Muscle of leg (tissue), 16 donors: Measurements from ENCODE around the gene SYNJ2. TPM values are rescaled to one million over a fixed set of nuclear protein-coding genes. Genes with fewer than 3 reads are reported as not detected.
"Not testable (repeated sequence)": the region's sequence is repeated elsewhere in the genome, so short reads cannot be mapped to it uniquely, and the experiment has no call there.

Source experiments
- DNase-seq: peaks from one replicate; pipeline ENCODE4 v3.0.0; 2013
- H3K27ac ChIP-seq: one replicate; pipeline ENCODE4 v1.5.1; 2013; ENCODE audit warnings: mild to moderate bottlenecking, low read length, control low read depth
- H3K27me3 ChIP-seq: one replicate; pipeline ENCODE4 v1.6.1; 2013; ENCODE audit warnings: low read length; ENCODE audit not compliant: control insufficient read depth, insufficient read depth
- H3K36me3 ChIP-seq: one replicate; pipeline ENCODE4 v1.6.1; 2013; ENCODE audit warnings: low read length; ENCODE audit not compliant: control insufficient read depth, insufficient read depth
- H3K4me1 ChIP-seq: one replicate; pipeline ENCODE4 v1.6.1; 2013; ENCODE audit warnings: low read length; ENCODE audit not compliant: control insufficient read depth, insufficient read depth
- H3K4me3 ChIP-seq: one replicate; pipeline ENCODE4 v1.5.1; 2013; ENCODE audit warnings: low read length, control low read depth
- H3K9me3 ChIP-seq: replicated peaks from 2 replicates; pipeline ENCODE4 v1.6.1; 2013; ENCODE audit warnings: low read depth, low read length; ENCODE audit not compliant: control insufficient read depth
- WGBS: methylation state at CpG from one replicate; pipeline ENCODE4 v1.1.5; 2013; ENCODE audit warnings: missing lambda C conversion rate; ENCODE audit not compliant: insufficient coverage; 5-methylcytosine and 5-hydroxymethylcytosine counted together
- long read RNA-seq, 11 donors: transcript quantifications; one replicate each; lab custom pipeline, GENCODE V29; 2026
- polyA plus RNA-seq, 8 donors: library from polyadenylated mRNA; unstranded; fragments of 120-200 nt; gene quantifications; one replicate each; pipeline versions ENCODE4 v1.2.1 to v1.2.3, GENCODE V29; 2013; ENCODE audit warnings: inconsistent platforms in 1 of 8, low replicate concordance in 1 of 8; ENCODE audit not compliant: insufficient read length in 8 of 8, insufficient read depth in 1 of 8
- total RNA-seq: library from RNA; stranded (reverse); fragments of 120-200 nt; gene quantifications from one replicate; pipeline ENCODE4 v1.2.4, GENCODE V29; 2013

The SYNJ2 gene
- total RNA-seq: 8.7 TPM
- polyA plus RNA-seq: 10 to 100 TPM in 4 of 8 donors, 1 to 10 TPM in 4; 7.7 to 11.3 (median 10.1) TPM
- long read RNA-seq, donor 1: 0 reads
- long read RNA-seq, donor 2: 0 reads
- long read RNA-seq, donor 3: 0 reads
- long read RNA-seq, donor 4: 0 reads
- long read RNA-seq, donor 5: 0 reads
- long read RNA-seq, donor 6: 0 reads
- long read RNA-seq, donor 7, partial matches to known transcripts: 0 of 1 reads
- long read RNA-seq, donor 7, other reads (novel, unspliced or antisense): 0 of 1 reads
- long read RNA-seq, donor 8, partial matches to known transcripts: 0 of 1 reads
- long read RNA-seq, donor 8, other reads (novel, unspliced or antisense): 0 of 1 reads
- long read RNA-seq, donor 9: 0 reads
- long read RNA-seq, donor 10, partial matches to known transcripts: 15 of 15 reads
- long read RNA-seq, donor 10, other reads (novel, unspliced or antisense): 0 of 15 reads
- long read RNA-seq, donor 11: 0 reads

DNA sequence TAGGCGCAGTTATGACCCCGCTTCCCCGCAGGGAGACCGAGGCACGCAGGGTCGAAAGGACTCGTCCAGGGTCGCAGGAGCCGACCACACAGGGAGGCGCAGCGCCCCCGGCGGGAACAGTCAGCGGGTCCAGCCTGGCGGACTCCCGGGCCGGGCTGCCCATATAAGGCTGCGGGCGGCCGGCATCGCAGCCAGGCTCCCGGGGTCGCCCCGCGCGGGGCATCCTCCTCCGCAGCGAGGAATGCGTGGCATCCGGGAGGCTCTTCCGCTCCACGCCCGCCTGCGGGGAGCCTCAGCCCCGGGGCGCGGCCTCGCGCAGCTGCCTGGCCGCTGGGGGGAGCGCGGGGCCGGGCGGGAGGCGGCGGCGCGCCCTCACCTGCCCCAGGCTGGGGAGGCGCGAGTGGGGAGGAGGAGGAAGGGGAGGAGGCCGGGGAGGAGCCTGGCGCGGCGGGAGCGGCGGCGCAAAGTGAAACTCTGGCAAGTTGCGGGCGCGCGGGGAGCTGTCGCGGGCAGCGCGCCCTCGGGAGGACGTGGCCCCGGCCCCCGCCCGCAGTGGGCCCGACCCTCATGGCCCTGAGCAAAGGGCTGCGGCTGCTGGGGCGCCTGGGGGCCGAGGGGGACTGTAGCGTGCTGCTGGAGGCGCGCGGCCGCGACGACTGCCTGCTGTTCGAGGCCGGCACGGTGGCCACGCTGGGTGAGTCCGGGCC, at the start of gene SYNJ2:
Gene SYNJ2, plus strand, starts transcription at position 469 of the 707 bp plus-strand sequence. Its CDS starts 99 bp downstream, at position 568.
- Histone ChIP-seq H3K36me3 (no peaks in the 10 kb centered on the region), H3K27ac (peak within 1 kb of the TSS; percentile 56), H3K4me1 (peaks cover 24% of the 10 kb centered on the region), H3K9me3 (no peaks in the 10 kb centered on the region), H3K4me3 (peak within 1 kb of the TSS; percentile 70), H3K27me3 (peaks cover 7% of the 10 kb centered on the region)
- under 1% methylated on average over 86 of the region's 86 CpGs for WGBS
- DNase-seq: peak; percentile 79

DNA sequence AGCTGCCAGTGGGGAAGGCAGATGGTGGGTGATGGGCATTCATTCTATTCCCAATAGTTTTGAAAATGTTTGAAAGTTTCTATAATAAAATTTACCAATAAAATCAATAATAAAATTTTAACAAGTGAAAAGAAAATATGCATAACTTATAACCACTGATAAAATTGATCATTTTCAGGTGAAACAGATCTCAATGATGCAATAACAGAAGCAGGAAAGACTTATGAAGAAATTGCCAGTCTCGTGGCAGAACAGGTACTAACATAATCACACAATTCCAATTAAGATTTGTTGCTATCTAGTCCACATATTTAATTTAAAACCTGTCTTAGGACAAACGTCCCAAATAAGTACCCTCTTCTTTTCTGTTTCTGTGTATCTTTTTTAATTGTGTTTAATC, 45.9 kb upstream of the SYNJ2 start:
- H3K9me3 ChIP-seq: no peaks in the 10 kb centered on the region
- DNase-seq: no peak
- no peak overlapping the region for H3K27ac ChIP-seq
- no peaks in the 10 kb centered on the region for H3K4me1 ChIP-seq
- no CpG with 5 or more reads among the region's 2 CpGs for WGBS
- H3K4me3 ChIP-seq: no peak overlapping the region
- H3K36me3 ChIP-seq: peaks cover 54% of the 10 kb centered on the region
- no peaks in the 10 kb centered on the region for H3K27me3 ChIP-seq

DNA sequence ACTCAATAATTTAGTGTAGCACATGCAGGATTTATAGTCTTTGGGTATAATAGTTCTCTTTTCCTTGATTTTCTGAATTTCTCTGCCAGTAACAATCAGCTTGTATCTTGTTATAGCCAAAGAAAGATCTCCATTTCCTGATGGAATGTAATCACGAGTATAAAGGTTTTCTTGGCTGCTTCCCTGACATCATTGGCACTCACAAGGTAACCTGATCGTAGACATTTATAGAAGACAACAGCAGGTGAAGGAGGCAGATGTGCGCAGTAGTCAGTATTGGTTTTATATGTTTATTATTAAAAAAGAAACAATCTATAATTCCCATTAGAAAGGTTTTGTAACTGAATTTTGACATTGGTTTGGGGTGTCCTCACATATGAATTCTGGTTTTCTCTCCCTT, 44.3 kb upstream of the SYNJ2 start:
- Histone ChIP-seq H3K4me1 (no peaks in the 10 kb centered on the region), H3K4me3 (no peak overlapping the region), H3K9me3 (no peaks in the 10 kb centered on the region), H3K27me3 (no peaks in the 10 kb centered on the region), H3K27ac (no peak overlapping the region), H3K36me3 (peaks cover 54% of the 10 kb centered on the region)
- DNase-seq: no peak
- no CpG with 5 or more reads among the region's 3 CpGs for WGBS

GRCh38 chr6:157937916-157938315, 43.7 kb upstream of the SYNJ2 start:
- peak; percentile 44 for DNase-seq
- 84% methylated on average over 3 of the region's 6 CpGs for WGBS
- H3K9me3 ChIP-seq: no peaks in the 10 kb centered on the region
- H3K4me1 ChIP-seq: no peaks in the 10 kb centered on the region
- H3K27me3 ChIP-seq: no peaks in the 10 kb centered on the region
- H3K4me3 ChIP-seq: no peak overlapping the region
- H3K36me3 ChIP-seq: peaks cover 54% of the 10 kb centered on the region
- H3K27ac ChIP-seq: no peak overlapping the region

GRCh38 chr6:157940375-157941036, 41.2 kb upstream of the SYNJ2 start:
- H3K36me3 ChIP-seq: peaks cover 59% of the 10 kb centered on the region
- not testable (repeated sequence) for H3K4me3 ChIP-seq, H3K9me3 ChIP-seq, H3K27ac ChIP-seq, H3K27me3 ChIP-seq, DNase-seq, H3K4me1 ChIP-seq
- 80% methylated on average over 2 of the region's 12 CpGs for WGBS

- Histone ChIP-seq H3K4me3 (no peak overlapping the region), H3K9me3 (no peaks in the 10 kb centered on the region), H3K4me1 (no peaks in the 10 kb centered on the region), H3K36me3 (peaks cover 61% of the 10 kb centered on the region), H3K27me3 (no peaks in the 10 kb centered on the region), H3K27ac (no peak overlapping the region)
- no peak for DNase-seq
- 82% methylated on average over 5 of the region's 13 CpGs for WGBS
These were observed 40.4 kb upstream of the SYNJ2 start for GRCh38 chr6:157941101-157941863.

DNA sequence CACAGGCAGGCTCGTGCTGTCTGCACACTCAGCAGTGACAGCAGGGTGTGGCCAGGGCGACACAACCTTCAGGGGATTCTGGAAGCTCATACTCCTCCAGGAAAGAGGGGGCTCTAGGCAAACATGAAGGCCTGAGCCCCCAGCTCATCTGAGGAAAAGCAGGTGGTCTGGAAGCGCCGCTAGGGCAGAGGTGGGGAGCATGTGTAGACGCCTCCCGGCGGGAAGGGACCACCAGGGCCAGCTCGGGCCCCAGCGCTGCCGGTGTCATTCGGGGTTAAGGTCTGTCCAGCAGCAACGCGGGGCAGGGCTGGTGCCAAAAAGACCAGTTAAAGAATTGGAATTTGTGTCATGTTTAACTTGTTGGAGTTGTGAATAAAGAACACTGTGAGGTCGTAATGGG, 39.3 kb upstream of the SYNJ2 start:
- no peaks in the 10 kb centered on the region for H3K27me3 ChIP-seq
- no peaks in the 10 kb centered on the region for H3K4me1 ChIP-seq
- DNase-seq: no peak
- H3K36me3 ChIP-seq: peaks cover 62% of the 10 kb centered on the region
- H3K9me3 ChIP-seq: no peaks in the 10 kb centered on the region
- no peak overlapping the region for H3K27ac ChIP-seq
- H3K4me3 ChIP-seq: no peak overlapping the region
- 84% methylated on average over 14 of the region's 14 CpGs for WGBS

- no peak for DNase-seq
- Histone ChIP-seq H3K27me3 (no peaks in the 10 kb centered on the region), H3K4me1 (no peaks in the 10 kb centered on the region), H3K9me3 (no peaks in the 10 kb centered on the region), H3K27ac (no peak overlapping the region), H3K4me3 (no peak overlapping the region), H3K36me3 (peaks cover 55% of the 10 kb centered on the region)
- 91% methylated on average over 15 of the region's 16 CpGs for WGBS
These were observed 38.3 kb upstream of the SYNJ2 start for GRCh38 chr6:157943249-157943963.

- H3K27ac ChIP-seq: no peak overlapping the region
- H3K4me1 ChIP-seq: no peaks in the 10 kb centered on the region
- no peaks in the 10 kb centered on the region for H3K27me3 ChIP-seq
- peaks cover 51% of the 10 kb centered on the region for H3K36me3 ChIP-seq
- no peaks in the 10 kb centered on the region for H3K9me3 ChIP-seq
- WGBS: 96% methylated on average over 7 of the region's 15 CpGs
- no peak overlapping the region for H3K4me3 ChIP-seq
- no peak for DNase-seq
These were observed 37.7 kb upstream of the SYNJ2 start for GRCh38 chr6:157943964-157944283.
